ENCODE measurements around the gene LRRC56. TPM values are rescaled to one million over a fixed set of nuclear protein-coding genes. Genes with fewer than 3 reads are reported as not detected.

The LRRC56 gene
- total and polyA plus RNA-seq, 2 experiments from 2014 or later, result 0.73 to 0.87 TPM

DNA sequence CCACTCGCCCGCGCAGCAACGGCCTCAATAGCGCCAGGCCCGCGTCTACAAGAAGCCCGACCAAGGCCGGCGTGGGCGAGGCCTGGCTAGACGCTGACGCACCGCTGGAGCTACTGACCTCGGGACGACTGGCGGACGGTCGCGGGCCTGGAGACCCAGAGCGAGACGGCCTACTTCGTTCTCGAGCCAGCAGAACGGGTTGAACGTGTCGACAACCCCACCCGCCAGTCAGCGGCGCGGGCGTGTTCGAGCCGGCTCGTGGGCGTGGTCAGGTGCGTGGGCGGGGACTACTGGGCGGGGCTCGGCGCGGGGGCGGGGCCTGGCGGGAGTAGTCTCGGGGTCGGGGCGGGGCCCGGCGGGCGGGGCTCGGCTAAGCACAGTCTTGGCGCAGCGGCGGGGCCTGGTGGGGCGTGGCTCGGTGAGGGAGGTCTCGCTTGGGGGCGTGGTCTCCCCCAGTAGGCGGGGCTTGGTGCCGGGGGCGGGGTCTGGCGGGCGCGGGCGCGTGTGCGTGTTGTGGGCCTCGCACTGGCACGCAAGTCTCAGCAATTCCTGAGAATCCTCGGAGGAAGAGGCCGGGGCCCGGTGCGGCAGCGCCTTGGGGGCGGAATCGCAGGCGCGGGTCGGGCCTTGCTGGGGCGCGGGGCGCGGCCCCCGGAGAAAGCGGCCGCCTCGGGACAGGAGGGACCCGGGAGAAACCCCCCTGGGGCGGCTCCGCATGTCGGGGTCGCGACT is 30.2 kb upstream of the LRRC56 start, which contains the start of gene RNH1:
Gene RNH1 (minus strand): TSS at position 248 of the 732 bp plus-strand sequence. CDS start 5,080 bp downstream, outside the sequence.
- Histone ChIP-seq H3K4me1 (ENCODE audit: insufficient read depth) (peaks cover 9% of the 10 kb centered on the region; the same call in 1 of the 2 replicates), H3K79me2 (replicated peaks; ENCODE audit: insufficient read depth) (peaks cover 11% of the 10 kb centered on the region), H3K4me3 (peak within 1 kb of the TSS; percentile 97), H3K9me2 (ENCODE audit: insufficient read depth) (no peaks in the 10 kb centered on the region), H3K27ac (ENCODE audit: low read depth) (peak within 1 kb of the TSS; percentile 100), H3K4me2 (peak within 1 kb of the TSS; percentile 99), H3K36me3 (ENCODE audit: insufficient read depth) (no peaks in the 10 kb centered on the region), H4K20me1 (replicated peaks; ENCODE audit: insufficient read depth) (peaks cover 7% of the 10 kb centered on the region; the same call in 1 of the 2 replicates), H3K27me3 (ENCODE audit: insufficient read depth) (peaks cover 11% of the 10 kb centered on the region; the same call in 1 of the 2 replicates), H2AFZ (peak within 1 kb of the TSS; percentile 84), H3F3A (replicated peaks; ENCODE audit: low read depth) (peaks cover 19% of the 10 kb centered on the region)
- Mint-ChIP-seq H3K27ac (peak within 1 kb of the TSS; percentile 99), H3K27me3 (ENCODE audit: insufficient read depth, low read depth, poor library complexity) (peaks cover 11% of the 10 kb centered on the region), H3K4me1 (peaks cover 13% of the 10 kb centered on the region), H3K4me3 (peak within 1 kb of the TSS; percentile 97), H3K36me3 (ENCODE audit: low read depth) (peaks cover 12% of the 10 kb centered on the region), H3K9me3 (no peaks in the 10 kb centered on the region; the same call in 2 of the 3 replicates)
- DNase-seq (ENCODE audit: low spot score), result peak; percentile 93
- TF ChIP-seq POLR2AphosphoS5 (IDR thresholded peaks at IDR 0.05; ENCODE audit: low read depth) (peak; percentile 64), EZH2 (IDR thresholded peaks at IDR 0.05; ENCODE audit: low read depth, unreplicated experiment) (no peak), ZNF114 (CRISPR knock-in tag; IDR thresholded peaks at IDR 0.05) (no peak), STAT1 (IDR thresholded peaks at IDR 0.05; ENCODE audit: unreplicated experiment) (no peak)
- TF ChIP-seq, protein P1, sequence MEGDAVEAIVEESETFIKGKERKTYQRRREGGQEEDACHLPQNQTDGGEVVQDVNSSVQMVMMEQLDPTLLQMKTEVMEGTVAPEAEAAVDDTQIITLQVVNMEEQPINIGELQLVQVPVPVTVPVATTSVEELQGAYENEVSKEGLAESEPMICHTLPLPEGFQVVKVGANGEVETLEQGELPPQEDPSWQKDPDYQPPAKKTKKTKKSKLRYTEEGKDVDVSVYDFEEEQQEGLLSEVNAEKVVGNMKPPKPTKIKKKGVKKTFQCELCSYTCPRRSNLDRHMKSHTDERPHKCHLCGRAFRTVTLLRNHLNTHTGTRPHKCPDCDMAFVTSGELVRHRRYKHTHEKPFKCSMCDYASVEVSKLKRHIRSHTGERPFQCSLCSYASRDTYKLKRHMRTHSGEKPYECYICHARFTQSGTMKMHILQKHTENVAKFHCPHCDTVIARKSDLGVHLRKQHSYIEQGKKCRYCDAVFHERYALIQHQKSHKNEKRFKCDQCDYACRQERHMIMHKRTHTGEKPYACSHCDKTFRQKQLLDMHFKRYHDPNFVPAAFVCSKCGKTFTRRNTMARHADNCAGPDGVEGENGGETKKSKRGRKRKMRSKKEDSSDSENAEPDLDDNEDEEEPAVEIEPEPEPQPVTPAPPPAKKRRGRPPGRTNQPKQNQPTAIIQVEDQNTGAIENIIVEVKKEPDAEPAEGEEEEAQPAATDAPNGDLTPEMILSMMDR (conservative IDR thresholded peaks at IDR 0.05; ENCODE audit: low read depth in 2 of 2), result no peak
- TF ChIP-seq, protein P2, sequence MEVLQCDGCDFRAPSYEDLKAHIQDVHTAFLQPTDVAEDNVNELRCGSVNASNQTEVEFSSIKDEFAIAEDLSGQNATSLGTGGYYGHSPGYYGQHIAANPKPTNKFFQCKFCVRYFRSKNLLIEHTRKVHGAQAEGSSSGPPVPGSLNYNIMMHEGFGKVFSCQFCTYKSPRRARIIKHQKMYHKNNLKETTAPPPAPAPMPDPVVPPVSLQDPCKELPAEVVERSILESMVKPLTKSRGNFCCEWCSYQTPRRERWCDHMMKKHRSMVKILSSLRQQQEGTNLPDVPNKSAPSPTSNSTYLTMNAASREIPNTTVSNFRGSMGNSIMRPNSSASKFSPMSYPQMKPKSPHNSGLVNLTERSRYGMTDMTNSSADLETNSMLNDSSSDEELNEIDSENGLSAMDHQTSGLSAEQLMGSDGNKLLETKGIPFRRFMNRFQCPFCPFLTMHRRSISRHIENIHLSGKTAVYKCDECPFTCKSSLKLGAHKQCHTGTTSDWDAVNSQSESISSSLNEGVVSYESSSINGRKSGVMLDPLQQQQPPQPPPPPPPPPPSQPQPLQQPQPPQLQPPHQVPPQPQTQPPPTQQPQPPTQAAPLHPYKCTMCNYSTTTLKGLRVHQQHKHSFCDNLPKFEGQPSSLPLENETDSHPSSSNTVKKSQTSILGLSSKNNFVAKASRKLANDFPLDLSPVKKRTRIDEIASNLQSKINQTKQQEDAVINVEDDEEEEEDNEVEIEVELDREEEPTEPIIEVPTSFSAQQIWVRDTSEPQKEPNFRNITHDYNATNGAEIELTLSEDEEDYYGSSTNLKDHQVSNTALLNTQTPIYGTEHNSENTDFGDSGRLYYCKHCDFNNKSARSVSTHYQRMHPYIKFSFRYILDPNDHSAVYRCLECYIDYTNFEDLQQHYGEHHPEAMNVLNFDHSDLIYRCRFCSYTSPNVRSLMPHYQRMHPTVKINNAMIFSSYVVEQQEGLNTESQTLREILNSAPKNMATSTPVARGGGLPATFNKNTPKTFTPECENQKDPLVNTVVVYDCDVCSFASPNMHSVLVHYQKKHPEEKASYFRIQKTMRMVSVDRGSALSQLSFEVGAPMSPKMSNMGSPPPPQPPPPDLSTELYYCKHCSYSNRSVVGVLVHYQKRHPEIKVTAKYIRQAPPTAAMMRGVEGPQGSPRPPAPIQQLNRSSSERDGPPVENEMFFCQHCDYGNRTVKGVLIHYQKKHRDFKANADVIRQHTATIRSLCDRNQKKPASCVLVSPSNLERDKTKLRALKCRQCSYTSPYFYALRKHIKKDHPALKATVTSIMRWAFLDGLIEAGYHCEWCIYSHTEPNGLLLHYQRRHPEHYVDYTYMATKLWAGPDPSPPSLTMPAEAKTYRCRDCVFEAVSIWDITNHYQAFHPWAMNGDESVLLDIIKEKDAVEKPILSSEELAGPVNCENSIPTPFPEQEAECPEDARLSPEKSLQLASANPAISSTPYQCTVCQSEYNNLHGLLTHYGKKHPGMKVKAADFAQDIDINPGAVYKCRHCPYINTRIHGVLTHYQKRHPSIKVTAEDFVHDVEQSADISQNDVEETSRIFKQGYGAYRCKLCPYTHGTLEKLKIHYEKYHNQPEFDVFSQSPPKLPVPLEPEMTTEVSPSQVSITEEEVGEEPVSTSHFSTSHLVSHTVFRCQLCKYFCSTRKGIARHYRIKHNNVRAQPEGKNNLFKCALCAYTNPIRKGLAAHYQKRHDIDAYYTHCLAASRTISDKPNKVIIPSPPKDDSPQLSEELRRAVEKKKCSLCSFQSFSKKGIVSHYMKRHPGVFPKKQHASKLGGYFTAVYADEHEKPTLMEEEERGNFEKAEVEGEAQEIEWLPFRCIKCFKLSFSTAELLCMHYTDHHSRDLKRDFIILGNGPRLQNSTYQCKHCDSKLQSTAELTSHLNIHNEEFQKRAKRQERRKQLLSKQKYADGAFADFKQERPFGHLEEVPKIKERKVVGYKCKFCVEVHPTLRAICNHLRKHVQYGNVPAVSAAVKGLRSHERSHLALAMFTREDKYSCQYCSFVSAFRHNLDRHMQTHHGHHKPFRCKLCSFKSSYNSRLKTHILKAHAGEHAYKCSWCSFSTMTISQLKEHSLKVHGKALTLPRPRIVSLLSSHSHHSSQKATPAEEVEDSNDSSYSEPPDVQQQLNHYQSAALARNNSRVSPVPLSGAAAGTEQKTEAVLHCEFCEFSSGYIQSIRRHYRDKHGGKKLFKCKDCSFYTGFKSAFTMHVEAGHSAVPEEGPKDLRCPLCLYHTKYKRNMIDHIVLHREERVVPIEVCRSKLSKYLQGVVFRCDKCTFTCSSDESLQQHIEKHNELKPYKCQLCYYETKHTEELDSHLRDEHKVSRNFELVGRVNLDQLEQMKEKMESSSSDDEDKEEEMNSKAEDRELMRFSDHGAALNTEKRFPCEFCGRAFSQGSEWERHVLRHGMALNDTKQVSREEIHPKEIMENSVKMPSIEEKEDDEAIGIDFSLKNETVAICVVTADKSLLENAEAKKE (CRISPR knock-in tag; IDR thresholded peaks at IDR 0.05), result no peak
- peak; percentile 66 for ATAC-seq

Measured in GM23338 (cell line).